Mononuclear cell (primary cell): ENCODE measurements around the gene TPGS2. TPM values are rescaled to one million over a fixed set of nuclear protein-coding genes. Genes with fewer than 3 reads are reported as not detected.

Source experiments
- H3K27me3 ChIP-seq: 2 replicates; pipeline ENCODE4 v1.6.0; 2011; ENCODE audit warnings: low read length, control low read depth; ENCODE audit not compliant: insufficient read depth
- H3K4me1 ChIP-seq: 2 replicates; pipeline ENCODE4 v1.5.1; 2011; ENCODE audit warnings: mild to moderate bottlenecking, low read length, control low read depth; ENCODE audit not compliant: insufficient read depth
- H3K4me3 ChIP-seq: 2 replicates; pipeline ENCODE4 v1.5.1; 2011; ENCODE audit warnings: mild to moderate bottlenecking, low read length, moderate library complexity
- H3K9me3 ChIP-seq: 2 replicates; pipeline ENCODE4 v1.5.1; 2011; ENCODE audit warnings: low read depth, mild to moderate bottlenecking, control low read depth, low read length
- total RNA-seq: library from RNA; depleted of rRNA; stranded (reverse); fragments of >200 nt; gene quantifications from one replicate; pipeline ENCODE4 v1.2.3, GENCODE V29; 2012

The TPGS2 gene
- total RNA-seq, 1 donor, result 35.5 TPM

- Histone ChIP-seq H3K4me1 (no peaks in the 10 kb centered on the region), H3K4me3 (no peak overlapping the region)
Measured at GRCh38 chr18:36752929-36753865, 75.6 kb downstream of the TPGS2 start.

GRCh38 chr18:36745219-36745975, 83.4 kb downstream of the TPGS2 start:
- Histone ChIP-seq H3K4me1 (no peaks in the 10 kb centered on the region), H3K9me3 (no peaks in the 10 kb centered on the region), H3K4me3 (no peak overlapping the region), H3K27me3 (no peaks in the 10 kb centered on the region)

More at GRCh38 chr18:36752929-36753865, 75.6 kb downstream of the TPGS2 start:
- Histone ChIP-seq H3K27me3 (no peaks in the 10 kb centered on the region), H3K9me3 (no peaks in the 10 kb centered on the region)

GRCh38 chr18:36744261-36744876, 84.4 kb downstream of the TPGS2 start:
- Histone ChIP-seq H3K9me3 (no peaks in the 10 kb centered on the region), H3K4me1 (no peaks in the 10 kb centered on the region), H3K27me3 (no peaks in the 10 kb centered on the region), H3K4me3 (no peak overlapping the region)

Other genes starting within 250 kb of the TPGS2 start
- 11.8 TPM for gene KIAA1328, start 125 bp upstream of the TPGS2 start, total RNA-seq